Neural progenitor cell (in vitro differentiated cells): ENCODE measurements around the gene SH3TC1. TPM values are rescaled to one million over a fixed set of nuclear protein-coding genes. Genes with fewer than 3 reads are reported as not detected.

ENCODE experiments used
- DNase-seq: peaks from one replicate; pipeline ENCODE4 v3.0.0-alpha.2; 2016; ENCODE audit warnings: low spot score
- H2AFZ ChIP-seq: fragments of 200-600 bp; sonication (generic); replicated peaks from 2 replicates; pipeline ENCODE4 v1.6.1; 2016; ENCODE audit warnings: antibody characterized with exemption
- H3F3A ChIP-seq: fragments of 200-600 bp; sonication (generic); 2 replicates; pipeline ENCODE4 v1.6.1; 2016; ENCODE audit warnings: antibody characterized with exemption, low read depth
- H3K27ac ChIP-seq: fragments of 200-600 bp; sonication (generic); 2 replicates; pipeline ENCODE4 v1.5.1; 2016; ENCODE audit warnings: mild to moderate bottlenecking
- H3K27me3 ChIP-seq: fragments of 200-600 bp; sonication (generic); 2 replicates; pipeline ENCODE4 v1.6.1; 2016; ENCODE audit warnings: mild to moderate bottlenecking, moderate library complexity
- H3K36me3 ChIP-seq: fragments of 200-600 bp; sonication (generic); 2 replicates; pipeline ENCODE4 v1.5.1; 2016
- H3K4me1 ChIP-seq: fragments of 200-600 bp; sonication (generic); 2 replicates; pipeline ENCODE4 v1.6.1; 2016; ENCODE audit warnings: mixed run types
- H3K4me2 ChIP-seq: fragments of 200-600 bp; sonication (generic); 2 replicates; pipeline ENCODE4 v1.6.1; 2016
- H3K4me3 ChIP-seq: fragments of 200-600 bp; sonication (generic); 2 replicates; pipeline ENCODE4 v1.5.1; 2016
- H3K79me2 ChIP-seq: fragments of 200-600 bp; sonication (generic); 2 replicates; pipeline ENCODE4 v1.6.1; 2016; ENCODE audit warnings: low read depth
- H3K9ac ChIP-seq: fragments of 200-600 bp; sonication (generic); 2 replicates; pipeline ENCODE4 v1.6.1; 2016
- H3K9me3 ChIP-seq: fragments of 200-600 bp; sonication (generic); 2 replicates; pipeline ENCODE4 v1.5.1; 2016; ENCODE audit warnings: low read depth
- H4K20me1 ChIP-seq: fragments of 200-600 bp; sonication (generic); 2 replicates; pipeline ENCODE4 v1.6.1; 2016; ENCODE audit warnings: low read depth
- H3K27ac Mint-ChIP-seq: 3 replicates; pipeline ENCODE4 v1.8.0; 2021; ENCODE audit warnings: mixed read lengths
- H3K27me3 Mint-ChIP-seq: 2 replicates; pipeline ENCODE4 v1.8.0; 2022; ENCODE audit warnings: low read depth, mild to moderate bottlenecking, inconsistent platforms, moderate library complexity, mixed read lengths; ENCODE audit not compliant: insufficient read depth
- H3K36me3 Mint-ChIP-seq: 3 replicates; pipeline ENCODE4 v1.8.0; 2021; ENCODE audit warnings: mixed read lengths
- H3K4me1 Mint-ChIP-seq: 3 replicates; pipeline ENCODE4 v1.8.0; 2021; ENCODE audit warnings: mixed read lengths
- H3K4me3 Mint-ChIP-seq: 3 replicates; pipeline ENCODE4 v1.8.0; 2021; ENCODE audit warnings: mild to moderate bottlenecking, moderate library complexity, mixed read lengths
- H3K9me3 Mint-ChIP-seq: 3 replicates; pipeline ENCODE4 v1.8.0; 2020; ENCODE audit warnings: mixed read lengths
- CTCF ChIP-seq: fragments of 200-600 bp; sonication (generic); IDR thresholded peaks from 2 replicates; pipeline ENCODE4 v1.5.1; 2017; ENCODE audit warnings: antibody characterized with exemption, mild to moderate bottlenecking
- EZH2 ChIP-seq: fragments of 200-600 bp; sonication (generic); IDR thresholded peaks from 2 replicates; pipeline ENCODE4 v1.6.1; 2017; ENCODE audit warnings: antibody characterized with exemption, mild to moderate bottlenecking, moderate library complexity
- EZH2phosphoT487 ChIP-seq: fragments of 200-600 bp; sonication (generic); IDR thresholded peaks from 2 replicates; pipeline ENCODE4 v1.6.1; 2017; ENCODE audit warnings: antibody characterized with exemption
- total RNA-seq: library from RNA; depleted of rRNA; stranded (reverse); fragments of >200 nt; gene quantifications from 2 replicates; pipeline ENCODE4 v1.2.3, GENCODE V29; 2015; ENCODE audit warnings: low replicate concordance

SH3TC1 gene
- total RNA-seq, 1 donor from 2014 or later = 0.22 TPM

DNA sequence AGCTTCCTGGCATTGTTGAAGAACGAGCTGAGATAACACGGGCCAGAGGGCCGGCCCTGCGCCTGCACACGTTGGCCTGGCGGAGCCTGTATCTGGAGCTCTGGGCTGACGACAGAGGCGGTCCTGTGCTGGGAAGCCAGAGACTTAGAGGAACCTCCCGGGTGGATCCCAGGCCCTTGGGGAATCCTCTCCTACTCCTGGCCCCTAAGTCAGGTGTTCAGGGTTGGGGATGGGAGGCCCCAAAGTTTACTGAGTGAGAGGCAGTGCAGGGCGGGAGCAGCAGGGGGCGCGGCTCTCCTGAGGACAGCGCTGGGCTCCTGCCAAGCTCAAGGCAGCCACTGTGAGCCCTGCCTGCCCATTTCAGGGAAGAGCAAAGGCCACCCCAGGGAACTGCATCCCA lies 68.0 kb downstream of the SH3TC1 start:
- peak; percentile 71 for DNase-seq
- H3K27me3 Mint-ChIP-seq = peaks cover 37% of the 10 kb centered on the region
- Histone ChIP-seq H2AFZ (no peak overlapping the region), H3K4me2 (no peak overlapping the region), H3K27ac (no peak overlapping the region), H3K9me3 (no peaks in the 10 kb centered on the region), H3K36me3 (no peaks in the 10 kb centered on the region), H3K27me3 (peaks cover 38% of the 10 kb centered on the region), H3K9ac (no peak overlapping the region), H3K79me2 (no peaks in the 10 kb centered on the region), H3K4me1 (no peaks in the 10 kb centered on the region), H4K20me1 (no peaks in the 10 kb centered on the region), H3F3A (no peaks in the 10 kb centered on the region), H3K4me3 (no peak overlapping the region)
- no peaks in the 10 kb centered on the region for H3K36me3 Mint-ChIP-seq
- H3K27ac Mint-ChIP-seq = peak overlapping the region; percentile 35
- TF ChIP-seq EZH2phosphoT487 (no peak), CTCF (peak; percentile 66)
- H3K9me3 Mint-ChIP-seq = peaks cover 2% of the 10 kb centered on the region
- peaks cover 35% of the 10 kb centered on the region for H3K4me1 Mint-ChIP-seq
- H3K4me3 Mint-ChIP-seq = no peak overlapping the region

DNA sequence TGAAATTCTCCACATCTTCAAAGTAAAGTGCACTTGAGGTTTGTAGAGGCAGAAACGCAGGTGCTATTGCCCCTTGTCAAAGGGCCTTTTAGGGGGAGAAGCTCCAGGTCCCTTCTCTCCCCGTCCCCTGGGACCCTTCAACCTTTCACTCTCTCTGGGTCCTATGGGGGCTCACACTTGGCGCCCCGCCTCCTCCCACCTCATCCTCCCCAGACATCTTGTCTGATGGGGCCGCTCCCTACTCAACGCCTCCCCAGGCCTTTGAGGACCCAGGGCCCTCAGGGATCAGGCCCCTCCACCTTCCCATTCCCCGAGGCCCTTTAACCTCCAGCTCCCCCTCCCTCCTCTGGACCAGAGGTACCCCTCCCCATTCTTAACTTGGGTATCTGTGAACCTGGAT lies 69.1 kb downstream of the SH3TC1 start:
- H3K79me2 ChIP-seq = no peaks in the 10 kb centered on the region
- no peak overlapping the region for H2AFZ ChIP-seq
- no peak for TF ChIP-seq CTCF
- TF ChIP-seq EZH2 = no peak
- TF ChIP-seq EZH2phosphoT487 = no peak
- H3K4me1 ChIP-seq = no peaks in the 10 kb centered on the region
- no peaks in the 10 kb centered on the region for H3F3A ChIP-seq
- Mint-ChIP-seq H3K4me1 (peaks cover 34% of the 10 kb centered on the region), H3K27ac (no peak overlapping the region), H3K36me3 (no peaks in the 10 kb centered on the region), H3K9me3 (peaks cover 3% of the 10 kb centered on the region), H3K4me3 (no peak overlapping the region), H3K27me3 (peaks cover 42% of the 10 kb centered on the region)
- peaks cover 38% of the 10 kb centered on the region for H3K27me3 ChIP-seq
- DNase-seq = no peak
- H3K36me3 ChIP-seq = no peaks in the 10 kb centered on the region
- H3K27ac ChIP-seq = no peak overlapping the region
- no peaks in the 10 kb centered on the region for H3K9me3 ChIP-seq
- H4K20me1 ChIP-seq = no peaks in the 10 kb centered on the region
- H3K4me3 ChIP-seq = no peak overlapping the region
- no peak overlapping the region for H3K4me2 ChIP-seq
- no peak overlapping the region for H3K9ac ChIP-seq

DNA sequence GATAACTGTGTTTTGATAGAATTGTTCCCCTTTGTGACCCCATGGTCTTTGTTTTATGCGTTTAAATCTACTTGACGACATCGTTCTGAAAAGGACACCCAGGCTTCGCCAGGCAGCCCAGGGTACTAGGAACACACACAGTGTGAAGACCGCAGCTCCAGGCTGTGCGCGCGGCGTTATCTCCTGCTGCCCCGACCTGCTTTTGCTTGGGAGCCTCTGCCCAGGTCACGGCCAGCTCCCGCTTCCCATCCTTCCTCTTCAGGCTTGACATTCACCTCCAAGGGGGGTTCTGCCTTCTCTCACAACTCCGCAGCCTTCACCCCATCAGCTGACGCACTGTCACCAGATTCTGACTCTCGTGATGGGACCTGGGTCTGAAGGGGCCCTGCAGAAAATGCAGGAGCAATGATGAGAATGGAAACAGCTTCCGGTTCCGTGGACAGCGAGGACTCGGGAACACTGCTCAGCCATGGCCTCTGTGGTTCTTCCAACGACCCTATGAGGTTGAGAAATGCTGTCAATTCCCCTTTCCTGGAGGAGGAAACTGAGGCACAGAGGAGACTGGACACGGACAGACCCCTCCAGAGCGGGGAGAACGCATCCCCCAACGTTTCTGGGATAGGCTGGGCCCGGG lies 69.9 kb downstream of the SH3TC1 start:
- no peaks in the 10 kb centered on the region for H3F3A ChIP-seq
- H3K79me2 ChIP-seq = no peaks in the 10 kb centered on the region
- H3K4me3 Mint-ChIP-seq = peak overlapping the region; percentile 70
- no peak overlapping the region for H3K27ac Mint-ChIP-seq
- no peaks in the 10 kb centered on the region for H3K36me3 ChIP-seq
- H3K4me1 Mint-ChIP-seq = peaks cover 29% of the 10 kb centered on the region
- no peak overlapping the region for H3K9ac ChIP-seq
- H4K20me1 ChIP-seq = no peaks in the 10 kb centered on the region
- H3K36me3 Mint-ChIP-seq = no peaks in the 10 kb centered on the region
- peaks cover under 1% of the 10 kb centered on the region for H3K4me1 ChIP-seq
- H3K27me3 Mint-ChIP-seq = peaks cover 44% of the 10 kb centered on the region
- H2AFZ ChIP-seq = peak overlapping the region; percentile 75
- peak overlapping the region; percentile 76 for H3K4me2 ChIP-seq
- no peak for DNase-seq
- no peaks in the 10 kb centered on the region for H3K9me3 ChIP-seq
- peak overlapping the region; percentile 44 for H3K4me3 ChIP-seq
- peaks cover 2% of the 10 kb centered on the region for H3K9me3 Mint-ChIP-seq
- no peak overlapping the region for H3K27ac ChIP-seq
- peaks cover 38% of the 10 kb centered on the region for H3K27me3 ChIP-seq
- TF ChIP-seq EZH2phosphoT487 = no peak
- no peak for TF ChIP-seq CTCF
- TF ChIP-seq EZH2 = no peak
